HCT116 (cell line): ENCODE results near the gene MTF2. TPM values are rescaled to one million over a fixed set of nuclear protein-coding genes. Genes with fewer than 3 reads are reported as not detected.

Experiments used
- ATAC-seq: fragments of 200-7000 bp; cut with Tn5 transposase; 2 replicates; pipeline ENCODE4 v1.9.1; 2020; ENCODE audit warnings: mild to moderate bottlenecking, moderate library complexity
- BruUV-seq: library from RNA; stranded (reverse); fragments of 400-500 nt; replicated peaks from 2 replicates; lab custom pipeline; 2021; lab: Mats Ljungman, UMichigan
- CTCF ChIA-PET: fragments of 300-600 bp; sonication (Branson Sonifier 250); formaldehyde crosslinking; loops from one replicate; lab custom pipeline; 2021; ENCODE audit warnings: antibody characterized with exemption; lab: Charles Lee
- POLR2A ChIA-PET: fragments of 300-600, 350-600 bp; sonication (Branson Sonifier 250); formaldehyde crosslinking; loops from one replicate; lab custom pipeline; 2021; ENCODE audit warnings: antibody characterized with exemption; lab: Charles Lee
- RAD21 ChIA-PET, 2 experiments: fragments of 300-600 bp; sonication (Branson Sonifier 250); formaldehyde crosslinking; loops; one replicate each; lab custom pipeline; 2023; ENCODE audit warnings: low total read pairs in 2 of 2; ENCODE audit not compliant: uncharacterized antibody in 2 of 2, unreplicated experiment in 2 of 2, low non-redundant PET in 1 of 2; lab: Charles Lee
- DNase-seq: peaks from one replicate; pipeline ENCODE4 v3.0.0-alpha.2; 2010; ENCODE audit warnings: low read depth, low spot score
- H2AFZ ChIP-seq: fragments of 200-600 bp; shearing (Covaris generic), sonication (generic); 2 replicates; pipeline ENCODE4 v1.6.1; 2017; ENCODE audit warnings: low read depth, mixed run types, mixed read lengths, antibody characterized with exemption, low read length; ENCODE audit not compliant: poor library complexity, severe bottlenecking
- H3K27ac ChIP-seq: 2 replicates; pipeline ENCODE4 v1.5.1; 2012; ENCODE audit warnings: low read depth, low read length
- H3K27me3 ChIP-seq: fragments of 200-600 bp; sonication (generic); 2 replicates; pipeline ENCODE4 v1.6.1; 2016; ENCODE audit warnings: mixed run types, low read length, mixed read lengths; ENCODE audit not compliant: insufficient read depth
- H3K36me3 ChIP-seq, 2 experiments: fragments of 200-500 bp in 1 of 2; fragments of 200-600 bp in 1 of 2; sonication (Bioruptor generic) in 1 of 2; sonication (generic) in 1 of 2; 2 replicates each; pipeline versions ENCODE4 v1.5.1 to v1.6.1; 2014 to 2016; ENCODE audit warnings: low read length in 2 of 2, inconsistent platforms in 1 of 2, mixed read lengths in 1 of 2, mixed run types in 1 of 2; ENCODE audit not compliant: insufficient read depth in 2 of 2, control insufficient read depth in 1 of 2
- H3K4me1 ChIP-seq, 2 experiments: fragments of 200-600 bp in 1 of 2; sonication (generic) in 1 of 2; 2 replicates each; pipeline versions ENCODE4 v1.5.1 to v1.6.1; 2012 to 2017; ENCODE audit warnings: low read length in 2 of 2, inconsistent platforms in 1 of 2, mild to moderate bottlenecking in 1 of 2, mixed read lengths in 1 of 2, mixed run types in 1 of 2, moderate library complexity in 1 of 2; ENCODE audit not compliant: insufficient read depth in 2 of 2, control insufficient read depth in 1 of 2
- H3K4me2 ChIP-seq: fragments of 200-600 bp; sonication (generic); 2 replicates; pipeline ENCODE4 v1.6.1; 2017; ENCODE audit warnings: mixed run types, low read length, mixed read lengths
- H3K4me3 ChIP-seq, 2 experiments: fragments of 200-600 bp in 1 of 2; sonication (generic) in 1 of 2; replicated peaks in 1 of 2; 2 replicates each; pipeline ENCODE4 v1.5.1; 2011 to 2016; ENCODE audit warnings: low read length in 2 of 2, control low read depth in 1 of 2, low read depth in 1 of 2, mild to moderate bottlenecking in 1 of 2, mixed read lengths in 1 of 2, mixed run types in 1 of 2
- H3K79me2 ChIP-seq: fragments of 200-600 bp; sonication (generic); 2 replicates; pipeline ENCODE4 v1.6.1; 2017; ENCODE audit warnings: mild to moderate bottlenecking, mixed run types, low read length, moderate library complexity, mixed read lengths; ENCODE audit not compliant: insufficient read depth
- H3K9ac ChIP-seq: fragments of 200-600 bp; sonication (generic); 2 replicates; pipeline ENCODE4 v1.6.1; 2016; ENCODE audit warnings: low read length, mixed read lengths
- H3K9me2 ChIP-seq: fragments of 200-600 bp; sonication (generic), shearing (Covaris generic); 2 replicates; pipeline ENCODE4 v1.6.1; 2017; ENCODE audit warnings: mixed run types, mild to moderate bottlenecking, moderate library complexity; ENCODE audit not compliant: insufficient read depth
- H3K9me3 ChIP-seq, 2 experiments: fragments of 200-500 bp in 1 of 2; fragments of 200-600 bp in 1 of 2; sonication (Bioruptor generic) in 1 of 2; sonication (generic) in 1 of 2; 2 replicates each; pipeline ENCODE4 v1.6.1; 2014 to 2017; ENCODE audit warnings: low read length in 2 of 2, mixed read lengths in 2 of 2, inconsistent platforms in 1 of 2, low read depth in 1 of 2, mild to moderate bottlenecking in 1 of 2, mixed run types in 1 of 2, moderate library complexity in 1 of 2; ENCODE audit not compliant: control insufficient read depth in 1 of 2, insufficient read depth in 1 of 2
- H4K20me1 ChIP-seq: fragments of 200-600 bp; sonication (generic), shearing (Covaris generic); 2 replicates; pipeline ENCODE4 v1.6.1; 2017; ENCODE audit warnings: mixed run types, mild to moderate bottlenecking, moderate library complexity; ENCODE audit not compliant: insufficient read depth
- CBX3 ChIP-seq: IDR thresholded peaks from 2 replicates; pipeline ENCODE4 v1.6.1; 2012; ENCODE audit warnings: low read depth
- EGR1 ChIP-seq: IDR thresholded peaks from 2 replicates; pipeline ENCODE4 v1.6.1; 2012; ENCODE audit warnings: low read depth
- EZH2 ChIP-seq: fragments of 200-600 bp; sonication (generic); IDR thresholded peaks from 2 replicates; pipeline ENCODE4 v1.6.1; 2017; ENCODE audit warnings: antibody characterized with exemption, mixed run types
- FOSL1 ChIP-seq: IDR thresholded peaks from 2 replicates; pipeline ENCODE4 v1.6.1; 2012; ENCODE audit warnings: low read depth
- POLR2AphosphoS5 ChIP-seq: IDR thresholded peaks from 2 replicates; pipeline ENCODE4 v1.6.1; 2011; ENCODE audit warnings: mild to moderate bottlenecking, low read depth, low read length, moderate library complexity
- RAD21 ChIP-seq: IDR thresholded peaks from 2 replicates; pipeline ENCODE4 v1.6.1; 2012; ENCODE audit warnings: low read depth, mild to moderate bottlenecking
- SP1 ChIP-seq: IDR thresholded peaks from 2 replicates; pipeline ENCODE4 v1.6.1; 2012; ENCODE audit warnings: low read depth
- SRF ChIP-seq: IDR thresholded peaks from 2 replicates; pipeline ENCODE4 v1.6.1; 2012; ENCODE audit warnings: low read depth
- TCF7L2 ChIP-seq: IDR thresholded peaks from 2 replicates; pipeline ENCODE4 v1.7.0; 2011; ENCODE audit warnings: borderline replicate concordance, inconsistent platforms; ENCODE audit not compliant: insufficient read depth, insufficient read length; ENCODE audit errors: extremely low read depth
- intact Hi-C: fragments of 100-400 bp; cut with micrococcal nuclease; formaldehyde crosslinking; loops from 2 replicates; pipeline ENCODE4 v1.10.0; 2022
- total RNA-seq: library from RNA; stranded (reverse); gene quantifications from one replicate; pipeline ENCODE4 v1.2.1, GENCODE V29; 2021; ENCODE audit not compliant: unreplicated experiment
- TF ChIP-seq, protein P1 (sequence below), 3 experiments: fragments of 200-600 bp in 1 of 3; sonication (generic) in 1 of 3; IDR thresholded peaks in 2 of 3; conservative IDR thresholded peaks in 1 of 3; 2 replicates each; pipeline ENCODE4 v1.5.1; 2012 to 2017; ENCODE audit warnings: low read depth in 2 of 3, low read length in 2 of 3, antibody characterized with exemption in 1 of 3, borderline replicate concordance in 1 of 3, control low read depth in 1 of 3, mild to moderate bottlenecking in 1 of 3, mixed read lengths in 1 of 3, mixed run types in 1 of 3, moderate library complexity in 1 of 3; ENCODE audit not compliant: insufficient read depth in 1 of 3
- TF ChIP-seq, protein P2 (sequence below): IDR thresholded peaks from 2 replicates; pipeline ENCODE4 v1.6.1; 2012

Gene MTF2
- total RNA-seq, 1 experiment from 2014 or later, result 45.5 TPM

DNA sequence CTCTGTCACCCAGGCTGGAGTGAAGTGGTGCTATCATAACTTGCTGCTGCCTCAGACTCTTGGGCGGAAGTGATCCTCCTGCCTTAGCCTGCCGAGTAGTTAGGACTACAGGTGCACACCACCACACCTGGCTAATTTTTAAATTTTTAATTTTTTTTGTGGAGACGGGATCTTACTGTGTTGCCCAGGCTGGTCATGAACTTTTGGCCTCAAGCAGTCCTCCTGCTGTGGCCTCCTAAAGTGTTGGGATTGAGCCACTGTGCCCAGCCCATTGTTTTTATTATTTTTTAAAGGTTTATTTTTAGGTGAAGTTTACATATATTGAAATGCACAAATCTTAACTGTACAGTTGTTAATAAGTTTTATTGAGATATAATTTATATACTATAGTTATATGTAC lies 3.2 kb downstream of the MTF2 start:
- Histone ChIP-seq H3K27ac (no peak overlapping the region), H4K20me1 (peaks cover 21% of the 10 kb centered on the region; the same call in 1 of the 2 replicates), H3K9me2 (no peaks in the 10 kb centered on the region), H3K79me2 (peaks cover 81% of the 10 kb centered on the region), H2AFZ (no peak overlapping the region), H3K4me3 (no peak overlapping the region), H3K4me2 (no peak overlapping the region), H3K9me3 (no peaks in the 10 kb centered on the region), H3K36me3 (peaks cover 5 to 19% of the 10 kb centered on the region in 2 experiments; a peak in 2 of 4 replicates), H3K27me3 (no peaks in the 10 kb centered on the region), H3K4me1 (peaks cover 6 to 23% of the 10 kb centered on the region in 2 experiments; a peak in 3 of 4 replicates), H3K9ac (no peak overlapping the region)
- RAD21 ChIA-PET, result no interaction called here
- TF ChIP-seq EZH2 (no peak), FOSL1 (no peak), EGR1 (no peak), CBX3 (no peak), SRF (no peak), RAD21 (no peak), POLR2AphosphoS5 (no peak), TCF7L2 (no peak), SP1 (no peak)
- POLR2A ChIA-PET, result no interaction called here
- no peak for ATAC-seq
- intact Hi-C loops, result loop anchor here (10.0 kb wide), 1 partner anchor 792 kb away; the partner anchor contains the start of gene DNTTIP2
- no peak for DNase-seq
- BruUV-seq, result no TSS peak
- CTCF ChIA-PET, result no interaction called here

DNA sequence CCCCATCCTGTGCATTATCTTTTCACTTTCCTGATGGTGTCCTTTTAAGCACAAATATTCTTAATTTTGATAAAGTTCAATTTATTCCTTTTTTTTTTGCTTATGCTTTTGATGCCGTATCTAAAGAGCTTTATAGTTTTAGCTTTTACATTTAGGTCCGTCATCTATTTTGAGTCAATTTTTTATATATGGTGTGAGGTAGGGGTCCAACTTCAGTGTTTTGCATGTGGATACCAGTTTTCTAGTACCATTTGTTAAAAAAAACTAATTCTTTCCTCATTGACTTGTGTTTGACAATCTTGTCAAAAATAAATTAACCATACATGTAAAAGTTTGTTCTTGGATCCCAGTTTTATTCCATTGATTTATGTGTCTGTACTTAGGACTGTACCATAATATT lies 4.9 kb downstream of the MTF2 start:
- H3K27me3 ChIP-seq, result no peaks in the 10 kb centered on the region
- POLR2A ChIA-PET, result no interaction called here
- no peaks in the 10 kb centered on the region for H3K9me2 ChIP-seq
- ATAC-seq (no peak), DNase-seq (no peak)
- BruUV-seq, result no TSS peak
- H3K4me2 ChIP-seq, result no peak overlapping the region
- intact Hi-C loops, result loop anchor here (10.0 kb wide), 1 partner anchor 791 kb away; the partner anchor contains the start of gene DNTTIP2
- TF ChIP-seq, protein P1, sequence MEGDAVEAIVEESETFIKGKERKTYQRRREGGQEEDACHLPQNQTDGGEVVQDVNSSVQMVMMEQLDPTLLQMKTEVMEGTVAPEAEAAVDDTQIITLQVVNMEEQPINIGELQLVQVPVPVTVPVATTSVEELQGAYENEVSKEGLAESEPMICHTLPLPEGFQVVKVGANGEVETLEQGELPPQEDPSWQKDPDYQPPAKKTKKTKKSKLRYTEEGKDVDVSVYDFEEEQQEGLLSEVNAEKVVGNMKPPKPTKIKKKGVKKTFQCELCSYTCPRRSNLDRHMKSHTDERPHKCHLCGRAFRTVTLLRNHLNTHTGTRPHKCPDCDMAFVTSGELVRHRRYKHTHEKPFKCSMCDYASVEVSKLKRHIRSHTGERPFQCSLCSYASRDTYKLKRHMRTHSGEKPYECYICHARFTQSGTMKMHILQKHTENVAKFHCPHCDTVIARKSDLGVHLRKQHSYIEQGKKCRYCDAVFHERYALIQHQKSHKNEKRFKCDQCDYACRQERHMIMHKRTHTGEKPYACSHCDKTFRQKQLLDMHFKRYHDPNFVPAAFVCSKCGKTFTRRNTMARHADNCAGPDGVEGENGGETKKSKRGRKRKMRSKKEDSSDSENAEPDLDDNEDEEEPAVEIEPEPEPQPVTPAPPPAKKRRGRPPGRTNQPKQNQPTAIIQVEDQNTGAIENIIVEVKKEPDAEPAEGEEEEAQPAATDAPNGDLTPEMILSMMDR (IDR thresholded peaks at IDR 0.05 in 2 of 3, conservative IDR thresholded peaks at IDR 0.05 in 1 of 3; ENCODE audit: borderline replicate concordance in 1 of 3, insufficient read depth in 1 of 3, low read depth in 2 of 3, low read length in 2 of 3), result no peak
- TF ChIP-seq, protein P2, sequence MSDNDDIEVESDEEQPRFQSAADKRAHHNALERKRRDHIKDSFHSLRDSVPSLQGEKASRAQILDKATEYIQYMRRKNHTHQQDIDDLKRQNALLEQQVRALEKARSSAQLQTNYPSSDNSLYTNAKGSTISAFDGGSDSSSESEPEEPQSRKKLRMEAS, result no peak
- peaks cover 6 to 16% of the 10 kb centered on the region in 2 experiments; a peak in 3 of 4 replicates for H3K4me1 ChIP-seq
- RAD21 ChIA-PET, result no interaction called here
- H3K27ac ChIP-seq, result no peak overlapping the region
- no peak overlapping the region for H3K4me3 ChIP-seq
- H3K9me3 ChIP-seq, result no peaks in the 10 kb centered on the region
- H3K79me2 ChIP-seq, result peaks cover 98% of the 10 kb centered on the region
- CTCF ChIA-PET, result no interaction called here
- H4K20me1 ChIP-seq, result peaks cover 32% of the 10 kb centered on the region; the same call in 1 of the 2 replicates
- no peak overlapping the region for H2AFZ ChIP-seq
- peaks cover 5 to 19% of the 10 kb centered on the region in 2 experiments; a peak in 2 of 4 replicates for H3K36me3 ChIP-seq
- no peak overlapping the region for H3K9ac ChIP-seq
